ENCODE data around the gene IFFO2. TPM values are rescaled to one million over a fixed set of nuclear protein-coding genes. Genes with fewer than 3 reads are reported as not detected.

IFFO2 gene
- total and polyA plus RNA-seq, 2 of the 13 experiments (the other 11 are each of a cell fraction or from before 2014, with no cell fraction given) = 7.3 to 16.7 TPM

GRCh38 chr1:18901952-18902522 is 54.4 kb downstream of the IFFO2 start:
- Histone ChIP-seq H3K4me1 (ENCODE audit: insufficient read depth, low read length) (peaks cover 52% of the 10 kb centered on the region), H3K79me2 (ENCODE audit: insufficient read depth, low read length) (peaks cover 39% of the 10 kb centered on the region), H3K9me3 (ENCODE audit: low read length) (no peaks in the 10 kb centered on the region), H3K36me3 (replicated peaks in 1 of 2; ENCODE audit: control insufficient read depth in 1 of 2, insufficient read depth in 2 of 2, low read length in 2 of 2) (peaks cover 6 to 16% of the 10 kb centered on the region in 2 experiments; a peak in 4 of 5 replicates), H4K20me1 (ENCODE audit: insufficient read depth, low read length) (peaks cover 5% of the 10 kb centered on the region; the same call in 1 of the 2 replicates), H3K27ac (ENCODE audit: extremely low read length, insufficient read depth, low read length) (peak overlapping the region; percentile 95), H3K9ac (ENCODE audit: insufficient read depth, low read depth, low read length) (peak overlapping the region; percentile 89), H3K4me3 (replicated peaks in 1 of 3; ENCODE audit: insufficient read depth in 1 of 3, low read depth in 2 of 3, low read length in 3 of 3) (peak overlapping the region; percentile 81 to 95 (median 94)), H2AFZ (ENCODE audit: low read length) (no peak overlapping the region), H3K4me2 (ENCODE audit: low read depth, low read length) (peak overlapping the region; percentile 97), H3K27me3 (ENCODE audit: control insufficient read depth in 1 of 2, insufficient read depth in 2 of 2, low read length in 2 of 2) (no peaks in the 10 kb centered on the region)
- CTCF ChIA-PET (ENCODE audit: low intra/inter-chr PET ratio, low total read pairs) = interaction anchor here (1.7 kb wide), 1 partner anchor 18 kb away, joined by 5 read pairs; no protein-coding TSS in a partner anchor
- no peak for FAIRE-seq
- no TSS peak for BruUV-seq (replicated peaks)
- WGBS (ENCODE audit: low lambda C conversion rate) = under 1% methylated on average over 17 of the region's 44 CpGs
- ATAC-seq = no peak; the same call in 2 of the 3 replicates
- intact Hi-C loops (cut with micrococcal nuclease; ENCODE audit: unreplicated experiment) (loop anchor here (2.0 kb wide), 2 partner anchors 17 to 109 kb away; no protein-coding TSS in a partner anchor), in situ Hi-C loops (cut with HindIII; ENCODE audit: extremely low pct_ligation_motif_present, low pct_unique_long_range_greater_than_20kb) (no loop called here)
- POLR2A ChIA-PET = interaction anchor here (0.9 to 3.2 kb wide), 12 partner anchors 9 to 237 kb away, joined by 3 to 13 read pairs (median 4); no protein-coding TSS in a partner anchor
- no peak for DNase-seq (ENCODE audit: low spot score)
- no peak for TF ChIP-seq GRHL1 (CRISPR knock-in tag; conservative IDR thresholded peaks at IDR 0.05)
- no peak; the same call in 1 of the 2 replicates for TF ChIP-seq FOXA3 (CRISPR knock-in tag; IDR thresholded peaks at IDR 0.05)
- TF ChIP-seq GMEB1 (CRISPR knock-in tag; IDR thresholded peaks at IDR 0.05; ENCODE audit: borderline replicate concordance) = no peak
- peak; percentile 65 for TF ChIP-seq TAF1 (CRISPR knock-in tag; IDR thresholded peaks at IDR 0.05)
- peak; percentile 60 for TF ChIP-seq YY1 (IDR thresholded peaks at IDR 0.05; ENCODE audit: insufficient read depth, insufficient replicate concordance, low read depth, low read length)
- TF ChIP-seq MED13 (CRISPR knock-in tag; IDR thresholded peaks at IDR 0.05) = no peak
- TF ChIP-seq PRDM10 (CRISPR knock-in tag; IDR thresholded peaks at IDR 0.05; ENCODE audit: low read depth) = no peak
- TF ChIP-seq HBP1 (CRISPR knock-in tag; IDR thresholded peaks at IDR 0.05; ENCODE audit: low read depth) = no peak
- TF ChIP-seq TBP (CRISPR knock-in tag; IDR thresholded peaks at IDR 0.05) = no peak
- TF ChIP-seq ZMAT3 (CRISPR knock-in tag; conservative IDR thresholded peaks at IDR 0.05) = no peak
- no peak; the same call in 1 of the 2 replicates for TF ChIP-seq JDP2 (CRISPR knock-in tag; IDR thresholded peaks at IDR 0.05; ENCODE audit: borderline replicate concordance)
- TF ChIP-seq MLLT10 (CRISPR knock-in tag; IDR thresholded peaks at IDR 0.05) = no peak
- no peak for TF ChIP-seq TBL1XR1 (IDR thresholded peaks at IDR 0.05; ENCODE audit: borderline replicate concordance, low read length, partially characterized antibody)
- no peak for TF ChIP-seq ZNF256 (CRISPR knock-in tag; conservative IDR thresholded peaks at IDR 0.05)
